ENCODE measurements around the gene MYO5B.
"Not testable (repeated sequence)": the region's sequence is repeated elsewhere in the genome, so short reads cannot be mapped to it uniquely, and the experiment has no call there.

MYO5B gene

GRCh38 chr18:49847524-49847923 lies 347.4 kb downstream of the MYO5B start:
- DNase-seq = no peak

GRCh38 chr18:49846718-49847470 lies 348.1 kb downstream of the MYO5B start:
- no peak for DNase-seq

- no peak for DNase-seq
Measured at GRCh38 chr18:49846361-49846662, 348.6 kb downstream of the MYO5B start.

GRCh38 chr18:49845629-49846360 lies 349.2 kb downstream of the MYO5B start:
- DNase-seq = no peak

- no peak for DNase-seq
Measured at GRCh38 chr18:49844903-49845302, 350.0 kb downstream of the MYO5B start.

GRCh38 chr18:49843778-49844625 lies 350.9 kb downstream of the MYO5B start:
- DNase-seq = no peak

- no peak for DNase-seq
Measured at GRCh38 chr18:49843131-49843530, 351.8 kb downstream of the MYO5B start.

- DNase-seq = no peak
Measured at GRCh38 chr18:49842656-49843055, 352.3 kb downstream of the MYO5B start.

GRCh38 chr18:49841236-49842217 lies 353.4 kb downstream of the MYO5B start:
- DNase-seq = no peak

GRCh38 chr18:49839012-49839411 lies 355.9 kb downstream of the MYO5B start:
- DNase-seq = no peak

- no peak for DNase-seq
Measured at GRCh38 chr18:49838381-49838780, 356.6 kb downstream of the MYO5B start.

- no peak for DNase-seq
Measured at GRCh38 chr18:49837889-49838288, 357.1 kb downstream of the MYO5B start.

GRCh38 chr18:49837316-49837835 lies 357.6 kb downstream of the MYO5B start:
- DNase-seq = not testable (repeated sequence)

GRCh38 chr18:49835405-49835804 lies 359.5 kb downstream of the MYO5B start:
- no peak for DNase-seq

- no peak for DNase-seq
Measured at GRCh38 chr18:49834258-49834657, 360.7 kb downstream of the MYO5B start.

GRCh38 chr18:49833814-49834213 lies 361.1 kb downstream of the MYO5B start:
- no peak for DNase-seq

GRCh38 chr18:49832221-49832647 lies 362.7 kb downstream of the MYO5B start:
- DNase-seq = no peak

GRCh38 chr18:49827996-49828395 lies 367.0 kb downstream of the MYO5B start:
- DNase-seq = no peak

GRCh38 chr18:49819823-49820671 lies 374.9 kb downstream of the MYO5B start:
- peak; percentile 14 for DNase-seq

- no peak for DNase-seq
Measured at GRCh38 chr18:49819071-49819662, 375.8 kb downstream of the MYO5B start.

GRCh38 chr18:49817947-49818346 lies 377.0 kb downstream of the MYO5B start:
- DNase-seq = no peak

Measured in T-helper 9 cell (primary cell).